ENCODE measurements around the gene CANX. TPM values are rescaled to one million over a fixed set of nuclear protein-coding genes. Genes with fewer than 3 reads are reported as not detected.

The CANX gene
- total and polyA plus RNA-seq, 2 of the 13 experiments (the other 11 are each of a cell fraction or from before 2014, with no cell fraction given) = 477 to 680 TPM

GRCh38 chr5:179678223-179679013 lies 20.3 kb upstream of the CANX start (continued):
- TF ChIP-seq GRHL1 (CRISPR knock-in tag; conservative IDR thresholded peaks at IDR 0.05) = no peak
- TF ChIP-seq SIX1 (CRISPR knock-in tag; IDR thresholded peaks at IDR 0.05; ENCODE audit: borderline replicate concordance) = no peak
- no peak for TF ChIP-seq STAT5B (CRISPR knock-in tag; IDR thresholded peaks at IDR 0.05)
- TF ChIP-seq ZGPAT (CRISPR knock-in tag; IDR thresholded peaks at IDR 0.05) = peak; percentile 79; the same call in 1 of the 2 replicates
- TF ChIP-seq NFATC3 (CRISPR knock-in tag; IDR thresholded peaks at IDR 0.05) = no peak
- TF ChIP-seq ZNF10 (CRISPR knock-in tag; IDR thresholded peaks at IDR 0.05; ENCODE audit: borderline replicate concordance, low read depth) = no peak
- TF ChIP-seq PLRG1 (conservative IDR thresholded peaks at IDR 0.05) = no peak
- TF ChIP-seq PHF5A (CRISPR knock-in tag; IDR thresholded peaks at IDR 0.05; ENCODE audit: low read depth, unreplicated experiment) = peak; percentile 28
- TF ChIP-seq MED1 (CRISPR knock-in tag; IDR thresholded peaks at IDR 0.05) = peak; percentile 89
- peak; percentile 91 for TF ChIP-seq ZNF430 (CRISPR knock-in tag; IDR thresholded peaks at IDR 0.05)
- TF ChIP-seq ZNF20 (CRISPR knock-in tag; IDR thresholded peaks at IDR 0.05) = peak; percentile 22; the same call in 1 of the 2 replicates
- TF ChIP-seq NBN (conservative IDR thresholded peaks at IDR 0.05) = no peak
- peak; percentile 48; the same call in 1 of the 2 replicates for TF ChIP-seq ZSCAN12 (CRISPR knock-in tag; IDR thresholded peaks at IDR 0.05)
- TF ChIP-seq ZNF230 (CRISPR knock-in tag; IDR thresholded peaks at IDR 0.05) = peak; percentile 97
- no peak for TF ChIP-seq RORA (CRISPR knock-in tag; IDR thresholded peaks at IDR 0.05)
- TF ChIP-seq TBP (CRISPR knock-in tag; IDR thresholded peaks at IDR 0.05) = no peak
- TF ChIP-seq AKAP8 (CRISPR knock-in tag; IDR thresholded peaks at IDR 0.05) = peak; percentile 23; the same call in 1 of the 2 replicates
- no peak for TF ChIP-seq ZNF703 (CRISPR knock-in tag; IDR thresholded peaks at IDR 0.05; ENCODE audit: borderline replicate concordance)
- TF ChIP-seq BRD4 (CRISPR knock-in tag; IDR thresholded peaks at IDR 0.05) = peak; percentile 91
- TF ChIP-seq ZNF235 (CRISPR knock-in tag; IDR thresholded peaks at IDR 0.05; ENCODE audit: borderline replicate concordance) = peak; percentile 46; the same call in 1 of the 2 replicates
- TF ChIP-seq HOXA7 (CRISPR knock-in tag; IDR thresholded peaks at IDR 0.05) = 0 out of 2 replicates have a peak, but pooled peaks have one; percentile 38
- peak; percentile 90 for TF ChIP-seq HOXA9 (CRISPR knock-in tag; IDR thresholded peaks at IDR 0.05; ENCODE audit: borderline replicate concordance)
- peak; percentile 66; the same call in 1 of the 2 replicates for TF ChIP-seq FOXP4 (CRISPR knock-in tag; IDR thresholded peaks at IDR 0.05)

Measured in HepG2 (cell line).